K562 (cell line): ENCODE measurements around the gene MEGF11. TPM values are rescaled to one million over a fixed set of nuclear protein-coding genes. Genes with fewer than 3 reads are reported as not detected.

ENCODE experiments used
- ATAC-seq: fragments of 200-7000 bp; cut with Tn5 transposase; 3 replicates; pipeline ENCODE4 v1.9.1; 2020; ENCODE audit warnings: moderate library complexity
- BruUV-seq: library from RNA; stranded (reverse); fragments of 400-500 nt; replicated peaks from 2 replicates; lab custom pipeline; 2021; lab: Mats Ljungman, UMichigan
- CTCF ChIA-PET: fragments of 300-600 bp; formaldehyde crosslinking; extraction: SDS; loops from one replicate; lab custom pipeline; 2021; ENCODE audit warnings: low intra/inter-chr PET ratio; lab: Yijun Ruan, JAX
- POLR2A ChIA-PET: fragments of 300-600, 350-650 bp; sonication (Branson Sonifier 250); formaldehyde crosslinking; extraction: SDS; loops from one replicate; lab custom pipeline; 2021; ENCODE audit warnings: antibody characterized with exemption, inconsistent platforms; lab: Yijun Ruan, JAX
- DNase-seq, 4 experiments: peaks; one replicate each; pipeline versions ENCODE4 v3.0.0 to v3.0.0-alpha.2; 2011 to 2018; ENCODE audit warnings: low spot score in 3 of 4, mixed read lengths in 3 of 4; ENCODE audit errors: extremely low read depth in 1 of 4
- FAIRE-seq: peaks from 2 replicates; lab custom pipeline; 2011; peaks lifted over from hg19 to GRCh38; lab: Jason Lieb, UNC
- H2AFZ ChIP-seq: 2 replicates; pipeline ENCODE4 v1.6.0; 2011; ENCODE audit warnings: low read depth, low read length, control low read depth, inconsistent platforms
- H3K27ac ChIP-seq: fragments of 200-600 bp; 3 replicates; pipeline ENCODE4 v1.8.0; 2011; ENCODE audit warnings: low read depth, mild to moderate bottlenecking, control low read depth, inconsistent platforms, low read length, moderate library complexity, mixed read lengths; ENCODE audit errors: extremely low read depth
- H3K27me3 ChIP-seq, 2 experiments: fragments of 300-600 bp in 1 of 2; 2 replicates in 1 of 2; 3 replicates in 1 of 2; pipeline versions ENCODE4 v1.6.0 to v1.8.0; 2011; ENCODE audit warnings: inconsistent platforms in 2 of 2, low read length in 2 of 2, mild to moderate bottlenecking in 1 of 2, mixed read lengths in 1 of 2, moderate library complexity in 1 of 2; ENCODE audit not compliant: control insufficient read depth in 2 of 2, insufficient read depth in 2 of 2
- H3K36me3 ChIP-seq: fragments of 300-600 bp; 3 replicates; pipeline ENCODE4 v1.8.0; 2011; ENCODE audit warnings: mild to moderate bottlenecking, low read length, inconsistent platforms; ENCODE audit not compliant: control insufficient read depth, insufficient read depth
- H3K4me1 ChIP-seq, 2 experiments: fragments of 200-600 bp in 1 of 2; replicated peaks in 1 of 2; 2 replicates in 1 of 2; 3 replicates in 1 of 2; pipeline versions ENCODE4 v1.5.1 to v1.8.0; 2011; ENCODE audit warnings: inconsistent platforms in 2 of 2, low read length in 2 of 2, mild to moderate bottlenecking in 1 of 2, mixed read lengths in 1 of 2, moderate library complexity in 1 of 2; ENCODE audit not compliant: control insufficient read depth in 2 of 2, insufficient read depth in 2 of 2
- H3K4me2 ChIP-seq: 2 replicates; pipeline ENCODE4 v1.6.1; 2011; ENCODE audit warnings: low read length, control low read depth, inconsistent platforms, mixed read lengths; ENCODE audit not compliant: insufficient read depth
- H3K4me3 ChIP-seq: fragments of 200-600 bp; sonication (generic), shearing (Covaris generic); 2 replicates; pipeline ENCODE4 v1.5.1; 2016; ENCODE audit warnings: control low read depth, inconsistent platforms
- H3K79me2 ChIP-seq: fragments of 200-600 bp; 3 replicates; pipeline ENCODE4 v1.8.0; 2011; ENCODE audit warnings: low read length, inconsistent platforms; ENCODE audit not compliant: control insufficient read depth, insufficient read depth
- H3K9ac ChIP-seq, 2 experiments: 2 replicates each; pipeline versions ENCODE4 v1.6.0 to v1.6.1; 2011; ENCODE audit warnings: low read depth in 2 of 2, low read length in 2 of 2, control low read depth in 1 of 2, inconsistent platforms in 1 of 2, mild to moderate bottlenecking in 1 of 2, mixed read lengths in 1 of 2; ENCODE audit not compliant: insufficient read depth in 1 of 2
- H3K9me1 ChIP-seq: one replicate; pipeline ENCODE4 v1.6.0; 2011; ENCODE audit warnings: inconsistent platforms, mild to moderate bottlenecking, low read length, moderate library complexity; ENCODE audit not compliant: control insufficient read depth, insufficient read depth
- H3K9me3 ChIP-seq: replicated peaks from 2 replicates; pipeline ENCODE4 v1.5.1; 2011; ENCODE audit warnings: low read depth, low read length, inconsistent platforms; ENCODE audit not compliant: control insufficient read depth, insufficient read depth
- H4K20me1 ChIP-seq: replicated peaks from 2 replicates; pipeline ENCODE4 v1.6.1; 2011; ENCODE audit warnings: low read length, inconsistent platforms, mixed read lengths; ENCODE audit not compliant: control insufficient read depth, insufficient read depth
- ARHGAP35 ChIP-seq: fragments of 450-650 bp; IDR thresholded peaks from 2 replicates; pipeline ENCODE4 v1.6.1; 2018; ENCODE audit not compliant: partially characterized antibody
- ATF7 ChIP-seq: fragments of 450-650 bp; IDR thresholded peaks from 2 replicates; pipeline ENCODE4 v1.7.1; 2014; ENCODE audit warnings: mild to moderate bottlenecking, moderate library complexity
- CBFA2T3 ChIP-seq: fragments of 450-650 bp; IDR thresholded peaks from 2 replicates; pipeline ENCODE4 v1.6.1; 2017
- FOXJ2 ChIP-seq: fragments of 200-800 bp; sonication (Bioruptor generic); IDR thresholded peaks from 2 replicates; pipeline ENCODE4 v1.6.1; 2016; ENCODE audit warnings: missing genetic modification characterization, missing compliant biosample characterization
- HDAC3 ChIP-seq: fragments of 450-650 bp; IDR thresholded peaks from 2 replicates; pipeline ENCODE4 v1.6.1; 2018; ENCODE audit warnings: borderline replicate concordance, mild to moderate bottlenecking, moderate library complexity; ENCODE audit not compliant: partially characterized antibody
- HMG20B ChIP-seq: fragments of 250-450 bp; sonication (Bioruptor Pico); IDR thresholded peaks from 2 replicates; pipeline ENCODE4 v1.5.0; 2021; ENCODE audit warnings: mild to moderate bottlenecking
- KDM4B ChIP-seq, 2 experiments: fragments of 450-650 bp in 1 of 2; sonication (generic) in 1 of 2; IDR thresholded peaks; 2 replicates each; pipeline ENCODE4 v1.6.1; 2016 to 2017; ENCODE audit warnings: borderline replicate concordance in 2 of 2, antibody characterized with exemption in 1 of 2, low read depth in 1 of 2, mild to moderate bottlenecking in 1 of 2
- KDM5B ChIP-seq: fragments of 200-600 bp; sonication (generic); IDR thresholded peaks from 2 replicates; pipeline ENCODE4 v1.6.1; 2012; ENCODE audit warnings: low read depth, mild to moderate bottlenecking, moderate library complexity, low read length, control low read depth, inconsistent platforms; ENCODE audit not compliant: insufficient replicate concordance
- NFATC3 ChIP-seq: fragments of 450-650 bp; IDR thresholded peaks from 2 replicates; pipeline ENCODE4 v1.6.1; 2017; ENCODE audit warnings: mild to moderate bottlenecking
- PHF21A ChIP-seq: fragments of 450-650 bp; IDR thresholded peaks from 2 replicates; pipeline ENCODE4 v1.6.1; 2017; ENCODE audit warnings: low read depth, borderline replicate concordance
- PHTF2 ChIP-seq: fragments of 250-450 bp; sonication (Bioruptor Pico); IDR thresholded peaks from 2 replicates; pipeline ENCODE4 v1.5.0; 2021; ENCODE audit warnings: mild to moderate bottlenecking
- PRDM10 ChIP-seq: fragments of 450-650 bp; IDR thresholded peaks from 2 replicates; pipeline ENCODE4 v1.6.1; 2018; ENCODE audit not compliant: partially characterized antibody
- RFX7 ChIP-seq: fragments of 250-450 bp; sonication (Bioruptor Pico); IDR thresholded peaks from 2 replicates; pipeline ENCODE4 v1.5.1; 2021; ENCODE audit warnings: mild to moderate bottlenecking
- SPI1 ChIP-seq: IDR thresholded peaks from 2 replicates; pipeline ENCODE4 v1.6.1; 2011; ENCODE audit warnings: low read depth, low read length, control low read depth, borderline replicate concordance
- TBL1XR1 ChIP-seq, 2 experiments: IDR thresholded peaks; 2 replicates each; pipeline ENCODE4 v1.6.1; 2012; ENCODE audit warnings: improper control_type of control experiment in 2 of 2, low read length in 2 of 2, mild to moderate bottlenecking in 1 of 2
- TFAM ChIP-seq: fragments of 250-450 bp; sonication (Bioruptor Pico); conservative IDR thresholded peaks from 2 replicates; pipeline ENCODE4 v1.5.0; 2021; ENCODE audit warnings: mild to moderate bottlenecking, moderate library complexity
- WGBS: fragments of 100-300 bp; shearing (Covaris generic); methylation state at CpG from one replicate; pipeline ENCODE4 v1.1.6; 2016; ENCODE audit warnings: low coverage, mixed read lengths; ENCODE audit not compliant: insufficient coverage; ENCODE audit errors: missing lambda C conversion rate; 5-methylcytosine and 5-hydroxymethylcytosine counted together
- in situ Hi-C: fragments of 300-500 bp; cut with MboI; formaldehyde crosslinking; loops from 4 replicates; pipeline ENCODE4 v1.15.0; 2018; ENCODE audit warnings: inconsistent platforms, mixed read lengths
- intact Hi-C: fragments of 100-400 bp; cut with micrococcal nuclease; formaldehyde crosslinking; loops from 2 replicates; pipeline ENCODE4 v1.14.2; 2022
- polyA plus RNA-seq, 8 experiments: library from polyadenylated mRNA; depleted of rRNA in 4 of 8; stranded (reverse) in 5 of 8; unstranded in 3 of 8; fragments of >200 nt; fragmentation: Nextera tagmentation in 2 of 8; fragmentation: Illumina TruSeq in 1 of 8; extraction: Ambion mirVana in 2 of 8; extraction: Trizol in 1 of 8; gene quantifications; 2 replicates each; pipeline versions ENCODE4 v1.2.1 to v1.2.3, GENCODE V29; 2011 to 2014; ENCODE audit warnings: inconsistent platforms in 1 of 8, missing spikeins in 1 of 8
- total RNA-seq, 7 experiments: library from RNA; depleted of rRNA in 6 of 7; stranded (reverse); fragments of >200 nt in 6 of 7; fragmentation: Illumina TruSeq in 2 of 7; extraction: Trizol in 2 of 7; gene quantifications; 2 replicates each; pipeline versions ENCODE4 v1.2.1 to v1.2.3, GENCODE V29; 2011 to 2021; ENCODE audit warnings: low replicate concordance in 1 of 7
- TF ChIP-seq, protein P1 (sequence below): fragments of 250-450 bp; sonication (Bioruptor Pico); IDR thresholded peaks from 2 replicates; pipeline ENCODE4 v1.4.0; 2020; ENCODE audit warnings: mild to moderate bottlenecking, moderate library complexity

MEGF11 gene
- total and polyA plus RNA-seq, 9 of the 15 experiments (the other 6 are each of a cell fraction or from before 2014, with no cell fraction given), result 0.06 to 0.23 (median 0.20) TPM; not detected in 6

DNA sequence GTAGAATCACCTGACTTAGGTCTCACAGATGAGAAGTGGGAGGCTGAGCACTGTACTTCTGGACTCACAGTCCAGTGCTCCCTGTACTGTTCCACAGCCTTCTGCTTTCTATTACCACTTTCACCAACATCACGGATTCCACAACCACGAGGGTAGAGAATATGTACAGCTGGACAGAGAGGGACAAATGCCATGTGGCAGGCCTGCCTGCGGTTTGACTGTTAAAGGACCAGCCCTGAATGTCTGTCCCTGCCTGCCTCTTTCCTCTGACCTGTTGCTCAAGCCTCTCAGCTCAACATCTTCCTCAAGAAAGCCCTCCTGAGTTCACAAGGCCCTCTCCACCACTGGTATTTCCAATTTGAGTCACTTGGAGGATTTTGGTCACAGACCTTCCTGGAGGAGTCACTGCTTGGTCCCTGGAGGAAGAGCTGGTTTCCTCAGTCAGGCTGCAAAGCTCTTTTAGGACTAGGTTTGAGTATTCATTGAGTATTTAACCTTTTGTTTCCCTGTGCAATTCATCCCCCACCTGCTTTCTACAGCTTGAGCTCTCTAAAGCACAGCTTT is 335.1 kb downstream of the MEGF11 start:
- Histone ChIP-seq H2AFZ (no peak overlapping the region), H3K4me2 (no peak overlapping the region), H3K4me3 (no peak overlapping the region), H3K4me1 (peaks cover 0 to 7% of the 10 kb centered on the region in 2 experiments; a peak in 2 of 5 replicates), H3K27ac (no peak overlapping the region), H3K9ac (no peak overlapping the region), H3K79me2 (no peaks in the 10 kb centered on the region), H3K27me3 (no peaks in the 10 kb centered on the region), H3K9me3 (no peaks in the 10 kb centered on the region), H4K20me1 (no peaks in the 10 kb centered on the region; the same call in 1 of the 2 replicates), H3K9me1 (peaks cover 9% of the 10 kb centered on the region), H3K36me3 (0 out of 3 replicates have a peak, but pooled peaks cover 2% of the 10 kb centered on the region)
- BruUV-seq, result no TSS peak
- 61% methylated on average over 3 of the region's 3 CpGs for WGBS
- intact Hi-C loops (no loop called here), in situ Hi-C loops (no loop called here)
- no peak for FAIRE-seq
- DNase-seq, result no peak
- ChIA-PET CTCF (no interaction called here), POLR2A (no interaction called here)
- no peak for ATAC-seq
- no peak for TF ChIP-seq PHTF2
- TF ChIP-seq PRDM10, result no peak
- TF ChIP-seq, protein P1, sequence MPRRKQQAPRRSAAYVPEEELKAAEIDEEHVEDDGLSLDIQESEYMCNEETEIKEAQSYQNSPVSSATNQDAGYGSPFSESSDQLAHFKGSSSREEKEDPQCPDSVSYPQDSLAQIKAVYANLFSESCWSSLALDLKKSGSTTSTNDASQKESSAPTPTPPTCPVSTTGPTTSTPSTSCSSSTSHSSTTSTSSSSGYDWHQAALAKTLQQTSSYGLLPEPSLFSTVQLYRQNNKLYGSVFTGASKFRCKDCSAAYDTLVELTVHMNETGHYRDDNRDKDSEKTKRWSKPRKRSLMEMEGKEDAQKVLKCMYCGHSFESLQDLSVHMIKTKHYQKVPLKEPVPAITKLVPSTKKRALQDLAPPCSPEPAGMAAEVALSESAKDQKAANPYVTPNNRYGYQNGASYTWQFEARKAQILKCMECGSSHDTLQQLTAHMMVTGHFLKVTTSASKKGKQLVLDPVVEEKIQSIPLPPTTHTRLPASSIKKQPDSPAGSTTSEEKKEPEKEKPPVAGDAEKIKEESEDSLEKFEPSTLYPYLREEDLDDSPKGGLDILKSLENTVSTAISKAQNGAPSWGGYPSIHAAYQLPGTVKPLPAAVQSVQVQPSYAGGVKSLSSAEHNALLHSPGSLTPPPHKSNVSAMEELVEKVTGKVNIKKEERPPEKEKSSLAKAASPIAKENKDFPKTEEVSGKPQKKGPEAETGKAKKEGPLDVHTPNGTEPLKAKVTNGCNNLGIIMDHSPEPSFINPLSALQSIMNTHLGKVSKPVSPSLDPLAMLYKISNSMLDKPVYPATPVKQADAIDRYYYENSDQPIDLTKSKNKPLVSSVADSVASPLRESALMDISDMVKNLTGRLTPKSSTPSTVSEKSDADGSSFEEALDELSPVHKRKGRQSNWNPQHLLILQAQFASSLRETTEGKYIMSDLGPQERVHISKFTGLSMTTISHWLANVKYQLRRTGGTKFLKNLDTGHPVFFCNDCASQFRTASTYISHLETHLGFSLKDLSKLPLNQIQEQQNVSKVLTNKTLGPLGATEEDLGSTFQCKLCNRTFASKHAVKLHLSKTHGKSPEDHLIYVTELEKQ, result no peak
- TF ChIP-seq HDAC3, result no peak
- no peak for TF ChIP-seq RFX7 (CRISPR knock-in tag)
- TF ChIP-seq ATF7, result no peak
- no peak for TF ChIP-seq NFATC3
- no peak for TF ChIP-seq HMG20B (CRISPR knock-in tag)
- TF ChIP-seq ARHGAP35, result no peak
- TF ChIP-seq PHF21A, result no peak
- TF ChIP-seq TFAM (CRISPR knock-in tag), result no peak
- no peak for TF ChIP-seq SPI1
- no peak for TF ChIP-seq TBL1XR1 (IDR thresholded peaks at IDR 0.05; ENCODE audit: low read length in 2 of 2)
- no peak for TF ChIP-seq KDM4B (IDR thresholded peaks at IDR 0.05; ENCODE audit: borderline replicate concordance in 2 of 2, low read depth in 1 of 2)
- no peak for TF ChIP-seq CBFA2T3
- no peak for TF ChIP-seq KDM5B
- no peak for TF ChIP-seq FOXJ2
